Measurements from ENCODE around the gene PTPDC1.
"Not testable (repeated sequence)": the region's sequence is repeated elsewhere in the genome, so short reads cannot be mapped to it uniquely, and the experiment has no call there.

The PTPDC1 gene

DNA sequence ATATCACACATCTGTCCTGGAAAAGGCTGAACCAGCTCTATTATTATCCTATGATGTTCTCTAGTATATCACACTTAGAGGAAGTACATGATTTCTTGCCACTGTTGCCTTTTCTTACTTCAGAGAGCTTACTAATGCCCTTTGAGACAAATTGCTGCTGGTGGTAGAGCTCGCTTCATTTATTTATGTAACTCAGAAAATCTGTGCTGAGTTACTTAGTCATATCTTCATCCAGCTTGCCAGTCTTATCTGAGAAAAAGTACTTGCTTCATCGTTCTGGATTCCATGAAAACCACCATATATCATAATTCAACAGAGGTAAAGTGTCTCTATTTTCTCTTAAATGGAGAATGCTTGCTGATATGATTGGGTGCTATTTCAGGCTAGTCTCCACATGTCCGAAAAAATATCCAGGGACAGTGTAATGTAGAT is 26.6 kb downstream of the PTPDC1 start:
- H4K20me1 ChIP-seq (ENCODE audit: insufficient read depth, low read length) = no peaks in the 10 kb centered on the region
- no peaks in the 10 kb centered on the region for H3K27me3 ChIP-seq (ENCODE audit: low read depth, low read length)
- no peak overlapping the region for H3K4me3 ChIP-seq (ENCODE audit: low read length)
- H3K9ac ChIP-seq (ENCODE audit: low read length) = no peak overlapping the region
- H3K9me3 ChIP-seq (ENCODE audit: insufficient read depth, low read length) = no peaks in the 10 kb centered on the region
- H3K4me1 ChIP-seq (ENCODE audit: low read length) = no peaks in the 10 kb centered on the region
- no peak overlapping the region for H2AFZ ChIP-seq (ENCODE audit: low read depth, low read length)
- no peak overlapping the region for H3K4me2 ChIP-seq (ENCODE audit: low read length)
- H3K79me2 ChIP-seq (ENCODE audit: low read length) = no peaks in the 10 kb centered on the region
- H3K36me3 ChIP-seq (replicated peaks; ENCODE audit: low read depth, low read length) = peaks cover 6% of the 10 kb centered on the region
- H3K27ac ChIP-seq (ENCODE audit: low read length) = no peak overlapping the region
- TF ChIP-seq, protein P1, sequence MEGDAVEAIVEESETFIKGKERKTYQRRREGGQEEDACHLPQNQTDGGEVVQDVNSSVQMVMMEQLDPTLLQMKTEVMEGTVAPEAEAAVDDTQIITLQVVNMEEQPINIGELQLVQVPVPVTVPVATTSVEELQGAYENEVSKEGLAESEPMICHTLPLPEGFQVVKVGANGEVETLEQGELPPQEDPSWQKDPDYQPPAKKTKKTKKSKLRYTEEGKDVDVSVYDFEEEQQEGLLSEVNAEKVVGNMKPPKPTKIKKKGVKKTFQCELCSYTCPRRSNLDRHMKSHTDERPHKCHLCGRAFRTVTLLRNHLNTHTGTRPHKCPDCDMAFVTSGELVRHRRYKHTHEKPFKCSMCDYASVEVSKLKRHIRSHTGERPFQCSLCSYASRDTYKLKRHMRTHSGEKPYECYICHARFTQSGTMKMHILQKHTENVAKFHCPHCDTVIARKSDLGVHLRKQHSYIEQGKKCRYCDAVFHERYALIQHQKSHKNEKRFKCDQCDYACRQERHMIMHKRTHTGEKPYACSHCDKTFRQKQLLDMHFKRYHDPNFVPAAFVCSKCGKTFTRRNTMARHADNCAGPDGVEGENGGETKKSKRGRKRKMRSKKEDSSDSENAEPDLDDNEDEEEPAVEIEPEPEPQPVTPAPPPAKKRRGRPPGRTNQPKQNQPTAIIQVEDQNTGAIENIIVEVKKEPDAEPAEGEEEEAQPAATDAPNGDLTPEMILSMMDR (IDR thresholded peaks at IDR 0.05; ENCODE audit: low read depth, low read length) = no peak
- no peak for TF ChIP-seq EZH2phosphoT487 (IDR thresholded peaks at IDR 0.05; ENCODE audit: low read depth)

DNA sequence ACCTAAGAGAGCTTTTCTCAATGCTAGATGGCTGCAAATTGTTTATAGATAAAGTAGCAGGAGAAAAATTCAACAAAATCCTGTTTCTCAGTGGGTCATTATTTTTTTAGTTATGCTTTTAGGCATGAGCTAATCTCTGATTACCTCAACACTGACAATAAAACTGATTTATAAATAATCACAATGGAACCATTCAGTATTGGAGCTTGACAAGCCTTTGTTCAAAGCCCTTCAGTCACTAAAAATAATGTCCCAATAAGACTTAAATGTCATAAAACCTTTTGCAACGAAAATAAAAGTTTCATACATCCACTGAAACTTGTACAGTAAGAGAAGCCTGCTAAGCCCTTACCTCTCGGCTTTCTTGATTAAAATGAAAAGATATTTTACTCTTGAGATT is 27.2 kb downstream of the PTPDC1 start:
- H4K20me1 ChIP-seq (ENCODE audit: insufficient read depth, low read length) = no peaks in the 10 kb centered on the region
- no peaks in the 10 kb centered on the region for H3K4me1 ChIP-seq (ENCODE audit: low read length)
- TF ChIP-seq, protein P1 (IDR thresholded peaks at IDR 0.05; ENCODE audit: low read depth, low read length) = no peak
- no peak for TF ChIP-seq EZH2phosphoT487 (IDR thresholded peaks at IDR 0.05; ENCODE audit: low read depth)
- no peak overlapping the region for H2AFZ ChIP-seq (ENCODE audit: low read depth, low read length)
- no peaks in the 10 kb centered on the region for H3K79me2 ChIP-seq (ENCODE audit: low read length)
- peaks cover 2% of the 10 kb centered on the region for H3K36me3 ChIP-seq (replicated peaks; ENCODE audit: low read depth, low read length)
- no peak overlapping the region for H3K27ac ChIP-seq (ENCODE audit: low read length)
- H3K27me3 ChIP-seq (ENCODE audit: low read depth, low read length) = no peaks in the 10 kb centered on the region
- no peak overlapping the region for H3K4me2 ChIP-seq (ENCODE audit: low read length)
- no peak overlapping the region for H3K4me3 ChIP-seq (ENCODE audit: low read length)
- H3K9me3 ChIP-seq (ENCODE audit: insufficient read depth, low read length) = no peaks in the 10 kb centered on the region
- H3K9ac ChIP-seq (ENCODE audit: low read length) = no peak overlapping the region

DNA sequence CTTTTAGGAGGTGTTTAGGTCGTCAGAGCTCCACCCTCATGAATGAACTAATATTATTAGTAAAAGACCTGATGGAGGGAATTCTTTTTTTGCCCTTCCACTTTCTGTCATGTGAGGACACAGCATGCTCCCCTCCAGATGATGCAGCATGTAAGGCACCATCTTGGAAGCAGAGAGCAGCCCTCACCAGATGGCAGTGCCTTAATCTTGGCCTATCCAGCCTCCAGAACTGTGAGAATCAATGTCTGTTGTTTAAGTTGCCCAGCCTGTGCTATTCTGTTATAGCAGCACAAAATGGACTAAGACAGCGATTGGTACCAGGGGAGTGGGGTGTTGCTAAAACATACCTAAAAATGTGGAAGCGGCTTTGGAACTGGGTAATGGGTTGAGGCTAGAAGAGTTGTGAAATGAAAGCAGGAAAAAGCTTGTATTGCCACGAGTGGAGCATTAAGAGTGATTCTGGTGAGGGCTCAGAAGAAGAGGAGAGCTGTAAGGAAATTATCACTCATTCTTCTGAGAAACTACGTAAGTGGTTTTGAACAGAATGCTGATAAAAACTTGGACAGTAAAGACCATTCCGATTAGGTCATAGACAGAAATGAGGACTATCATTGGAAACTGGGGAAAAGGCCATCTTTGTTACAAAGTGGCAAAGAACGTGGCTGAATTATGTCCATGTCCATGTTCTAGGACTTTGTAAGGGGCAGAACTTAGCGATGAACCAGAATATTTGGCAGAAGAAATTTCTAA is 28.6 kb downstream of the PTPDC1 start:
- H3K9ac ChIP-seq (ENCODE audit: low read length) = no peak overlapping the region
- no peaks in the 10 kb centered on the region for H3K4me1 ChIP-seq (ENCODE audit: low read length)
- no peak overlapping the region for H3K4me3 ChIP-seq (ENCODE audit: low read length)
- no peak overlapping the region for H3K4me2 ChIP-seq (ENCODE audit: low read length)
- H3K9me3 ChIP-seq (ENCODE audit: insufficient read depth, low read length) = no peaks in the 10 kb centered on the region
- no peak for TF ChIP-seq EZH2phosphoT487 (IDR thresholded peaks at IDR 0.05; ENCODE audit: low read depth)
- TF ChIP-seq, protein P1 (IDR thresholded peaks at IDR 0.05; ENCODE audit: low read depth, low read length) = no peak
- no peak overlapping the region for H3K27ac ChIP-seq (ENCODE audit: low read length)
- H4K20me1 ChIP-seq (ENCODE audit: insufficient read depth, low read length) = no peaks in the 10 kb centered on the region
- no peak overlapping the region for H2AFZ ChIP-seq (ENCODE audit: low read depth, low read length)
- H3K79me2 ChIP-seq (ENCODE audit: low read length) = no peaks in the 10 kb centered on the region
- H3K36me3 ChIP-seq (replicated peaks; ENCODE audit: low read depth, low read length) = no peaks in the 10 kb centered on the region
- no peaks in the 10 kb centered on the region for H3K27me3 ChIP-seq (ENCODE audit: low read depth, low read length)

DNA sequence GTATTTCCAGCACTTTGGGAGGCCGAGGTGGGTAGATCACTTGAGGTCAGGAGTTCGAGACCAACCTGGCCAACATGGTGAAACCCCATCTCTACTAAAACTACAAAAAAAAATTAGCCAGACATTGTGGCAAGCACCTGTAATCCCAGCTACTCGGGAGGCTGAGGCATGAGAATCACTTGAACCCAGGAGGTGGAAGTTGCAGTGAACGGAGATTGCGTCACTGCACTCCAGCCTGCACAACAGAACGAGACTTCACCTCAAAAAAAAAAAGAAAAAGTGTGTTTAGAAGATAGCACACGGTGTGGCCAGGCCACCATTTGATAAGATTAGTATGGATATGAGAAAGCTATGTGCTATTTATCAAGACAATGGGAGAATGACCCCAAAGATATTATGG is 35.8 kb downstream of the PTPDC1 start:
- not testable (repeated sequence) for H3K9me3 ChIP-seq (ENCODE audit: insufficient read depth, low read length); H2AFZ ChIP-seq (ENCODE audit: low read depth, low read length); H3K27me3 ChIP-seq (ENCODE audit: low read depth, low read length); H3K9ac ChIP-seq (ENCODE audit: low read length); H3K4me2 ChIP-seq (ENCODE audit: low read length); H3K79me2 ChIP-seq (ENCODE audit: low read length); H3K27ac ChIP-seq (ENCODE audit: low read length); H4K20me1 ChIP-seq (ENCODE audit: insufficient read depth, low read length); H3K36me3 ChIP-seq (replicated peaks; ENCODE audit: low read depth, low read length); H3K4me3 ChIP-seq (ENCODE audit: low read length); H3K4me1 ChIP-seq (ENCODE audit: low read length)

Data from OCI-LY3 (cell line).